ENCODE data around the gene FAM72D.
"Not testable (repeated sequence)": the region's sequence is repeated elsewhere in the genome, so short reads cannot be mapped to it uniquely, and the experiment has no call there.

The FAM72D gene

DNA sequence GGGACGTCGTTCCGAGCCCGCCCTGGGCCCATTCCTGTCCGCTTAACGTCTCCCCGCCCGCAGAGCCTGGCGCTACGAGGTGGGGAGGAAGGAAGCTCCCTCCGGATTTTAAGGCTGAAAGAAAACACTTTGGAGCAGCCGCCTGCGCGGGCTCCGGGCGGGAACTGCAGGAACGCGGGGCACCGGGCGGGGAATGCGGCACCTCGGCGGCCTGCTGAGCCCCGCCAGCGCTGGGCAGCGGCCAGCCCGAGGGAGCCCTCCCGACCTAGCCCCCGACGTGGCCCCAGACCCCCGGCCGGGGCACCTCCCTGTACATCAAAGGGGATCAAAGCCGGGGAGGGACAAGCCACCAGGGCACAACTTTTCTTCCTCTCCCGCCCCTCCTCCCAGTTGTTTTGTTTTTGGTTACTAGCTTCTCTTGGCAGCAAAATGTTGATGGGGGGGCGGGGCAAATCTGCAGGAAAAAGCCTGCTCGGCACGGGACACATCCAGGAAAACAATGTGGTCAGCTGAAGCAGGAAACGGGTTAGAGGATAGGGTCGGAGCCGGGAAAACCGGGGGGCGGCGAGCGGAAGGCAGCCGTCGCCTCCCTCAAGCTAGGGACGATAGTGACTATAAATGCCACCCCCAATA lies 2.1 kb upstream of the FAM72D start:
- not testable (repeated sequence) for DNase-seq

GRCh38 chr1:145094655-145095211 lies 1.0 kb upstream of the FAM72D start:
- not testable (repeated sequence) for DNase-seq

GRCh38 chr1:145101725-145102124 lies 6.0 kb downstream of the FAM72D start:
- DNase-seq: not testable (repeated sequence)

DNA sequence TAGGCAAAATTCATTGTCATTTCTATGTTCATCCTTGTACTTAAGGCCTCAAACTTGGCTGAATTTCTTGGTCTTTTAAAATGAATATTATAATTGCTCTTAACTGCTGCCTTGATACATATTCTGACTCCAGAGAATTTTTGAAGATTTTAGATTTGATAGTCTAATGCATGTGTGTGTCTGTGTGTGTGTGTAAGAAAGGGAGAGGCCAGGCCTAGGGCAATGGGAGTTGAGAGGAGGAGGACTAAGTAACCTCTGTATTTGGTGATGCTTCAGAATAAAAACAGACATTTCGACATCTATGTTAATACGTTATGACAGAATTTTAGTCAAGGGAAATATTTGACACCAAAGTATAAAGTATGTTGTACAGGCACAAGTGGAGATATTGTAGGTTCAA lies 7.5 kb downstream of the FAM72D start:
- DNase-seq: not testable (repeated sequence)

DNA sequence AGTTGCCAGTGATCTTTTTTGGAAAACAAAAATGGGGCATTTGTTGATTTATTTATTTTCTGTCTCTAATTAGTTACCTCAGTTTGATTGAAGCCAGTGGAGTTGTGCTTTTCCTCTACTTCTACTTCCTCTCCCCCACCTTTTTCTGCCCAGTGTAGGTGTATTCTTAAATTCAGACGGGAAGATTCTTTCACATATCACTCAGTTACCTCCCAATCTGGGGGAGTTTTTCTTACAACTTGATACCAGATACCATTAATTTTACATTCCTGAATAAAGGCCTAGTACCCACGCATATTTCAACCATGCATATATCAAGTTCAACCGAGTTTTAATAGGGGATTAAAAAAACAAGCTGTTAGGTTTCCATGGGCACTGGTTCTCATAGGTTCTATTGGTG lies 15.9 kb downstream of the FAM72D start:
- DNase-seq: not testable (repeated sequence)

GRCh38 chr1:145112703-145113102 lies 16.9 kb downstream of the FAM72D start:
- not testable (repeated sequence) for DNase-seq

DNA sequence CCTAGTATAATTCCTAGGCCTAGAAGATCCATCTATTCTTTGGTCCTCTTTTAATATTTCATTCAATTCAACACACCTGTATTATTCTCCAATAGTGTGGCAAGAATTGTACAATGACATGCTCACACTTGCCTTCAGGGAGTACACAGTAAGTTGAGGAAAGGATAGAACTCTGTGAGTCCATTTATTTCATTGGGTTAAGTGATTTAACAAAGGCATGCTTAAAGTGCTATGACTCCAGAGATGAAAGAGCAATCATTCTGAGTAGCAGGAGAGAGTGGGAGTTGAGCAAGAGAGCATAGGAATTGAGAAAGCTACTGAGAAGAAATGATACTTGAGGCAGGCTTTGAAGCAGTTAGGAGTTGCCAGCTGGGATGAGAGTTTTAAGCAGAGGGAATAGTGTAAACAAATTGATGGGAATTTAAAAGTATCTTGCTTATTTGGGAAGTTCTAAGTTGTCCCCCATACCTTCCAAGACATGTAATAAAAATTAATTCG lies 18.8 kb downstream of the FAM72D start:
- DNase-seq: not testable (repeated sequence)

- not testable (repeated sequence) for DNase-seq
These were observed 20.1 kb downstream of the FAM72D start for GRCh38 chr1:145115587-145116493.

- not testable (repeated sequence) for DNase-seq
These were observed 24.1 kb downstream of the FAM72D start for GRCh38 chr1:145119842-145120241.

GRCh38 chr1:145122344-145123061 lies 26.7 kb downstream of the FAM72D start:
- not testable (repeated sequence) for DNase-seq

DNA sequence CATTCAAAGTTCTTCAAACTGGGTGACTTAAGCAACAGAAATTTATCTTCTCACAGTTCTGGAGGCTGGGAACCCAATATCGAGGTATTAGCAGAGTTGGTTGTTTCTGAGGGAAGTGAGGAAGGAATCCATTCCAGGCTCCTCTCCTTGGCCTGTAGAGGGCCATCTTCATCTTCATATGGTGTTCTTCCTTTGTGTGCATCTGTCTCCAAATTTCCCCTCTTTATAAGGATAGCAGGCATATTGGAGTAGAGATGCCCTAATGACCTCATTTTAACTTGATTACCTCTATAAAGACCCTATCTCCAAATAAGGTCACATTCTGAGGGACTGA lies 27.3 kb downstream of the FAM72D start:
- DNase-seq: not testable (repeated sequence)

- not testable (repeated sequence) for DNase-seq
These were observed 28.3 kb downstream of the FAM72D start for GRCh38 chr1:145123992-145124641.

- DNase-seq: not testable (repeated sequence)
These were observed 29.3 kb downstream of the FAM72D start for GRCh38 chr1:145125112-145125511.

- DNase-seq: not testable (repeated sequence)
These were observed 31.4 kb downstream of the FAM72D start for GRCh38 chr1:145127144-145127543.

- not testable (repeated sequence) for DNase-seq
These were observed 33.1 kb downstream of the FAM72D start for GRCh38 chr1:145128697-145129469.

DNA sequence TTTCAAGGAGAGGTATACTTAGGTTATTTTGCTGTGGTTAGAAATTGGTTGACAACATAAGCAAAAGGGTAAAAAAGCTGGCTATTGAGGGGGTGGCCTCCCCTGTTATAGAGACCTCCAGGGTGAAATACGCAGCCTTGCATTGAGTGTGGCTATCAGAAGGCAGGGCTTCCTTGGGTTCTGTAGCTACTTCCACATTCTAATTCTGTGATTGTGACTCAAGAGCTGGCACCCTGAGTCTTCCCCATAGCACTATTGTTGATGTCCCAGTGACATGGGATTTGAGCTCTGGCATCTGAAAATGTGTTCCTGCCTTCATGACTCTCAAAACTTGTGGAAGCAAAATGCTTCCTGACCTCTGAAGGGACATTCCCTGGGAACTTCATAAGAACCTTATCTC lies 38.7 kb downstream of the FAM72D start:
- not testable (repeated sequence) for DNase-seq

GRCh38 chr1:145140549-145140948 lies 44.8 kb downstream of the FAM72D start:
- not testable (repeated sequence) for DNase-seq

DNA sequence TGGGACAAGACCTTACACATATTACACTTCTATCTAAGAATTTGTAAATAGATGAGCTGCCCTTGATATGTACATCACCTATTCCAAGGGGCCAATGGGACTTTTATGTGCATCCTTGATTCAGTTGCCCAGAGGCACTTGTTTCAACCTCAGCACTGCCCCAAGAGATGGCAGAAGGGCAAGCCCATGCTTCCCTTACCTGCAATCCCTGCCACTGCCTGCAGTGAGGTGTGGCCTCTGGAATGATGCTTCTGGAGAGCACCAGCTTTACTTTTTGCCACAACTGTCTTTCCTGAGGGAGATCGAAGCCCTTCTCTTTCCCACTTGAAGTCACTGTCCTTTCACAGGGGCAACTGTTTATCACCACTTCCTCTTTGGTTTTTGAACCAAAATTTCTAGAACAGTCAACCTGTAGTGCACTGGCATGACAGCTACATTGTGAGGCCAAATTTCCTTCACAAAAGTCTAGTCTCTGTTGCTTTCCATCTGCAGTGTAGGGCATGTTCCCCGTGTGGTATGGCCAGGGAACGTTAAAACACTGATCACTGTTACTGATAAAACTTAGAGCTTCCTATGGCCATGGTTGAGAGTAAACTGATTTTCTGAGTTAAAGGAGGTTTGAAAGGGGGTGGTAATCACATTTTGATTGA lies 48.6 kb downstream of the FAM72D start:
- DNase-seq: not testable (repeated sequence)

DNA sequence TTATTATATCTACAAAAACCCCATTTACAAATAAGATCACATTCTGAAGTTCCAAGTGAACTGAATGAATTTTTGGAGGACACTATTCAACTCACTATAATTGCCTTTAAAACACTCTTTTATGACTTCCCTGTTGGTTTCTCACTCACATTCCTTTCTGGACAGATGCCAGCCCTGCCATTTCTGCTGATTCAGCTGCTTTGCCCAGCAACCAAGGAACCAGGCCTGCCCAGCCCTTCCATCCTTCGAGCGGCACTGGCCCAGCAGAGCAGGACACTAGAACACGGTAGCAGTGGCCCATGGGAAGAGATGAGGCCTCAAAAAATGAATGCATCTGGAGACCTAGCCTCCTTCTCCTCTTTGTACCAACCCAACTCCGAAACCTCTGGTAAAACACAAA lies 50.5 kb downstream of the FAM72D start:
- not testable (repeated sequence) for DNase-seq

DNA sequence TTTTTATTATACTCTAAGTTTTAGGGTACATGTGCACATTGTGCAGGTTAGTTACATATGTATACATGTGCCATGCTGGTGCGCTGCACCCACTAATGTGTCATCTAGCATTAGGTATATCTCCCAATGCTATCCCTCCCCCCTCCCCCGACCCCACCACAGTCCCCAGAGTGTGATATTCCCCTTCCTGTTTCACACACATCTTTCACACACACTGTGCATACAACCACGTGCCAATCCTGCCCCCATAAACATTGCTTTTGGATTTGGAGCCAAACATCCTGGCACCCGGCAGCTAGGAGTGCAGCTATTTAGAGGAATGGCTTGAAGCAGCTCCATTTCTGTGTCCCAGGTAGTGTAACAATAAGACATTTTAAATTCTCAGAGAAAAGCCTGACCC lies 51.4 kb downstream of the FAM72D start:
- not testable (repeated sequence) for DNase-seq

DNA sequence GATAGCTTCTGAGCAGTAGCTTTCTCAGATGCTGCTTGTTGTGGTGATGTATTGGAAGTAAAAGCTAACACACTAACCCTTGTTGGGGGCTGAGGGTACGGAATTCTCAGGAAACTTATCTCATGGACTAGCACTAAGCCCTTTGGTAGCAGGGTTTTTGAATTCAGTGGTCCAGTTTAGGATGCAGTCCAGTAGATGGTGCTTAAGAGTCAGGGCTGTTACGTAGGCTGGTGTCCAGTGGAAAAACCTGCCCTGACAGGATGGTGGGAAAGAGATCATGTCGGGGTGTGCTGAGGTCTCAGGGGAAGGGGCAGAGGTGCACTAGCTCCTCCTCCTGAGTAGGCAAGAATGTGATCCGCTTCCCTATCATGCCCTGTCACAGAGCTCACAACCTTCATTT lies 59.6 kb downstream of the FAM72D start:
- not testable (repeated sequence) for DNase-seq
